ENCODE measurements around the gene CEP170B. TPM values are rescaled to one million over a fixed set of nuclear protein-coding genes. Genes with fewer than 3 reads are reported as not detected.
"Not testable (repeated sequence)": the region's sequence is repeated elsewhere in the genome, so short reads cannot be mapped to it uniquely, and the experiment has no call there.

CEP170B gene
- polyA plus RNA-seq, 12 donors: 1.4 to 15.4 (median 2.3) TPM; not detected in 1

DNA sequence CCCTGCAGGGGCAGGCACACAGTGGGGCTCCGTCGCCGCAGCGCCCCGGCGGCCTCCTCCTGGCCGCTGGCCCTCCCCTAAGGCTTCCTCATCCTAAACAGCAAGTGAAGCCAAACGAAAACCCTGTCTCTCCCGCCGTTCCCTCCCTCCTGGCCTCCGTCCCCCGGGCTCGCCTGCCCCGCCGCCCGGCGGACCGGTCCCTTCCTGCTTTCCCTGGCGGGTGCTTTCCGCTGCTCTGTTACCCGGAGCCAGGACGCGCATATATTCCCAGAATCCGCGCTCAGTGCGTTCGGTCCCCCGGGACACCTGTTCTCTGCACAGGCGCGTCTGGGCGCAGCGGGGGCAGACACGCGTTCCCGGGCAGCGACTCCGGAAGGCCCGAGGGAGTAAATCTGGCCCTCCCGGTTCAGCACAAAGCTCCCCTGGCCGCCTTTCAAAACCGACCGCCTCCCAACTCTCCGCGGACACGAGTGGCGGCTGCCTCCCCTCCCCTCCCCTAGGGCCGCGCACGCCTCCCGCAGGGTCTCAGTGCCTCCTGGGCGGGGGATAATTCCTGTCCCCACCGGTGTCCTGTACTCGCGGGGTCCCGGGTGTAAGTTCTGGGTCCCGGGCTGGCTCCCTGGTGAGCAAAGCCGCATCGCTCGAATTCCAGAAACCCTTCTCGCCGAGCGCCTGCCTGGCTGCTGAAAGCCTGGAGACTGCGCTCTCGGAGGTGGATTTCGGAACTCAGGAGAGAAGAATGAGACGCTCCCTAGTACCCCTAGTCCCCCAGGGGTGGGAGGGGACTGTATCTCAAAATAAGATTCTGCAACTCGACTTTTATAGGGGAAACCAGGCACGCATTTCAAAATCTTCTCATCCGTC is 21.4 kb upstream of the CEP170B start:
- no peak for DNase-seq

DNA sequence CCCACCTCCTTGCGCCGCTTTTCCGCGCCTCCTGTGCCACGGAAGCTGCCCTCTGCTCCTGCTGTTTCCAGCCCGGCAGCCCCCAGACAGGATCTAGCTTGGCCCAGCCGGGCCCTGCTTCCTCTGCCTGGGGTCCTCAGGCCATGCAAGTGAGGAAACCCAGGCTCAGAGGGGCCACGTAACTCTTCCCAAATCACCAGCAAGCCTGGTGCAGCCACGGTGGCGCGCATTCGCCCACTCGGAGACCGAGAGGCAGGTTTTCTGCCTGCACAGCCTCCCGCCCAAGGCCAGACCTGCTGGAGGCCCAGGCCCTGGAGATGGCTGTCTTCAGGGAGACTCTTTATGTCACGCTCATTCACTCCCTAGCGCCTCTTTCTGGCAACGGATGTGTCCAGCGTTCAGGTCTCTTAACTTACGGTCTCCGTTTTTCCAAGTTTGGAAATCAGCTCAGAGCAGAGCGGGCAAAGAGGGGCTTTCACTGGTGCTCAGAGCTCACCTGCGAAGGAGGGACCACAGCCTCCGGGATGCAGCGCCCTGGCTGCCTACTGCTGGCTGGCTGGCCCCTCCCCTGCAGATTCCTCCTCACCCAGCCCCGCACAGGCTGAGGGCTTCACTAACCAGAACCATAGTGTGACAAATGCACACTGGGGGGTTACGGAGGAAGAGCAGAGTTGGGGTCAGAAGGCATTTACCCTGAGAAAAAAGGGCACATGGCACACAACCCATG is 20.6 kb upstream of the CEP170B start:
- DNase-seq: no peak

DNA sequence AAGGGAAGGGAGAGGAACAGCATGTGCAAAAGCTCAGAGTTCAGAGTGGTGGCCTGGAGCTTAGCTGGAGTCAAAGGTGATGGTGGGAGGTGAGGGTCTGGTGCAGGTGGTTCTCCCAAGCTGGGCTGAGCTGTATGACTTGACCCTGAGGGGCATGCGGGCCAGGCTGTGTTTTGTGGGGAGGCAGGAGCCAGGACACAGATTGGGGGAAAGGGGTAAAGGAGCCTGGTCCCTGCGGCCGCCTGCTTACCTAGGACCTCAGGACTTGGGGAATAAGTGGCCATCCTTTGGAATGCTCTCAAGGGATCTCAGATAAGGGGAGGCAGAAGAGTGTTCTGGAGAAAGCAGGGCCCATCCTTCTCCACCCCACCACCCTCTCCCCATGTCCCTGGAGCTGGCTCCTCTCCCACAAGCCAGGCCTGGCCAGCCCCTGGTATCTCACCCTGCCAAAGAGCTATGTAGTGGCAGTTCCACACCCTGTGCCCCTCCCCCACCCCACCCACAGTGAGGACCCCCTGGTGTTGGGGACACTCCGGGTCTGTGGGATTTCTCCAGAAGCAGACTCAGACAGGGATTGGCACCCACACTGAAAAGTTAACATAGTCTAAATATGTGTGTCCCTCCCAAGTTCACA is 19.9 kb upstream of the CEP170B start:
- DNase-seq: no peak

DNA sequence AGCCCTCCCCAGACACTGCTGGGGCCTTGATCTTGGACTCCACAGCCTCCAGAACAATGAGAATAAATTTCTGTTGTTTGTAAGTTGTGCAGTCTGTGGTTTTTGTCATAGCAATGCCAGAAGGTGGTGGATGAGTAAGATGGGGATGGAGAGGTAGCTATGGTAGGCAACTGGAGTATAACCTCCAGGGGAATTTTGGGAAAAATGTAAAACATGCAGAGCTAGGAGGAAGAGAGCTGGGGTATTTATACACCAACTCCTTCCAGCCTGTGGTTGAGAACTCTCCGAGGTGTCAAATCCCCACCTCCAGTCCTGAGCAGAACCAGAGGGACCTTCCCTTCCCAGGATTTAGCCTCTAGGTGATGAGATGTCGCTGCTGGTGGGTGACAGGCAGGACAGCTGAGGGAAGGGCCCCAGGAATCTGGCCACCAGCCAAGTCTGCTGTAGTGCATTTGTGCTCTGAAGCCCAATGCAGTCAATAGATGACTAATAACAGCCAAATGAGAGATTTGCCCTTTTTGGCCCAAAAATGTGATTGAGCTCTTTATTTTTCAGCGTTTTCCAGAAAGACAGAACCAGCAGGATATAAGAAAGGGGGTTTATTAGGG is 19.1 kb upstream of the CEP170B start:
- no peak for DNase-seq

DNA sequence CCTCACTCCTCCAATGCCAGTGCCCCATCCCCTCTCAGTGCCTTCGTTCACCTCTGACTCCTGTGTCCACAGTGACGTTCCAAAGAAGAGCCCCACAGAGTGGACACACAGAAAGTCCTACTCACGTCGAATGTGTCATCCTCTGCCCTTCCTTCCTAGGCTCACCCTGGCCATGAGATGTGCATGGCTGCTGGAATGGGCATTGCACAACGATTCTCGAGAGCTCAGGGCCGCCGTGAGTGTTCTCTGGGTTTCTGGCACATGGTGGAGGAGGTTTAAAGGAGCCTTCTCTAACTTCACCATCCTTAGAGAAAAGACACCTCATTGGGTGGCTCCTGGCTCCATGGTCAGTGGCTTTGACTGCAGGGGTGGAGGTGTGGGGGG is 12.8 kb upstream of the CEP170B start:
- DNase-seq: no peak

DNA sequence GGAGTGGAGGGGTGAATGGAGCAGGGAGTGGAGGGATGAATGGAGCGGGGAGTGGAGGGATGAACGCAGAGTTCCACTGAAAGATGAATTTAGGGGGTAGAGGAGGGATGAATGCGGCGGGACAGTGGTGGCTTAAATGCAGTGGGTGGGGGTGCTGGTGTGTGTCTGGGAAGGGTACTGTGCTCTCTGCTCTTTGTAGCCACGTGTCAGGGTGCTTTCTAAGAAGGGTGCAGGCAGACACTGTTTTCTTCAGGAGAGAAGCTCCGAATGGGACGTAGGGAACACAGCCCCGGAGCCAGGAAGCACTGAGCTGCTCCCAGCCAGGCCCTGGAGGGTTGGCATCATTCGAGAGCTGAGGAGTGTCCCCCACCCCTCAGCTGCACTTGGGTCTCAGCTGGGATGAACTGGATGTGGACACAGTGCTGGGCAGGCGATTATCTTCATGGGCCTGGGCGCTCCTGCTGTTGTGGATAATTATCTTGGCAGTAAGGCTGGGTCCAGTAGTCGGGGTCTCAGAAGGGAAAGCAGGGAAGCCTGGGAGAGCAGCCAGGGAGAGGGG is 9.5 kb upstream of the CEP170B start:
- no peak for DNase-seq

DNA sequence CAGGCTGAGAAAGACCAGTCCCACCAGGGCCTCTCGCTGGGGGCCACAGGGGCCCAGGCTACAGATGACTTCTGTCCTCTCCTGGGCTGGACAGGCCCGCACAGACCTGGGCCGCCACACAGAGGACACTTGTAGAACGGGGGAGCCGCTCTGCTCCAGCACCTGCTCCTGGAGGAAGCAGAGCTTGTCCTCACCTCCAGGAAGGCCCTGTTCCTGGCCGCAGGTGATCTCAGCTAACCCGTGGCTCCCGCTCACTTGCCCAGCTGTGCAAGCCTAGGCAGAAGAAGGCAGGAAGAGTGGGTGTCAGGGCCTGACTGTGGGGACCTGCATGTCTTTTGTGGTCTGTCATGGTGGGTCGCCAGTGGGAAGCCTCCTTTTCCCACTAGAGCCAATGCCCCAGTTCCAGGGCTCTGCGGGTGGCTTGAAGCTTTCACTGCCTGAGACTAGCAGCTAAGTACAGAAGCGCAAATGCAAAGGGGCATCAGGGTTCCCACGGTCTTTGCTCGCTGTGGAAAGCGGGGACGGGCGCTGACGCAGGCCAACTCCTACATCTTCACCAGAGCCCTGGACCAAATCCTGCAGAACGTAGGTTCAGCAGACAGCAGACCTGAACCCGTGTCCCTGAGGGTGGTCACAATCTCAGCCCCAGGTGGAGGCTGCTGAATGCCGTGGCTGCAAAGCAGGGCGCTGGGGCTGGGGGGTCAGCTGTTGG is 8.8 kb upstream of the CEP170B start:
- no peak for DNase-seq

DNA sequence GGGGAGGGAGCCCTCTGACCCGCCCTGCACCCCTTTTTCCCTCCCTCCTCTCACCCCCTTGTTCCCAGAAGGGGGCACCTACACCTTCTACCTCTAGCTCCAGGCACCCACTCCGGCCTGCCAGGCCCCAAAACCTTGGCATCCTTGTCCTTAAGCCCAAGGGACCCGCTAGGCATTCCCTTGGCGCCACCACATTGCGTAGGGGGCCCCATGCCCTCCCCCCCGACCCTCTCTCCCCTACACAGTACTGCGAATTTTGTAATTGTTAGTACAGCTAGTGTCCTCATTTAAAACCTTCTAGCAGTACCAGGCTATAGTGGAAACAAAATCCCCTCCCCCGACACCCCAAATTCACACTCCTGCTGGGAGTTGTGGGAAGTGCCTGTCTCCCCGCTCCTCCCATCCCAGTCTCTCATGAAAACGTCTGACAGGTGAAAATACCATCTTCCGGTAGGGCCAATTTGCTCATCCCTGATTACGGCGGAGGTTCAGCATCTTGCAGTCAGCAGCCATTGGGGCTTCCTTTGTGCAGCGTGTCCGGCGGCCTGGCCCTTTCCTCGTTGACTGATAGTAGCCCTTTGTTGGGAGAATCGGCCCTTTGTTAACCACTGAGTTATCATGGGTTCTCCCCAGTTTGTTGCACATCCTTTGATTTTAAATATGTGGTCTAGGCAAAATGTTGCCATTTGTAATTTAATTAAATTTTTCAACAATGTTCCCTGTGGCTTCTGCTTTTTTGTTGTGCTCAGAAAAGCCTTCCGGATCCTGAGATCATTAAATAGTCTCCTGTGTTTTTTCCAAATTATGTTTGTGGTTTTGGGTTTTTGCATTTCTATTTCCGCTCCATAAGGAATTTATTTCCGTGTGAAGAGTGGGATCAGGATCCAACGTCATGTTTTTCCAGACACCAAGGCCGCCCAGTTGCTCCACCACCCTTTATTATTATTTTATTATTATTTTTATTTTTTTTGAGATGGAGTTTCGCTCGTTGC is 7.9 kb upstream of the CEP170B start:
- DNase-seq: no peak

DNA sequence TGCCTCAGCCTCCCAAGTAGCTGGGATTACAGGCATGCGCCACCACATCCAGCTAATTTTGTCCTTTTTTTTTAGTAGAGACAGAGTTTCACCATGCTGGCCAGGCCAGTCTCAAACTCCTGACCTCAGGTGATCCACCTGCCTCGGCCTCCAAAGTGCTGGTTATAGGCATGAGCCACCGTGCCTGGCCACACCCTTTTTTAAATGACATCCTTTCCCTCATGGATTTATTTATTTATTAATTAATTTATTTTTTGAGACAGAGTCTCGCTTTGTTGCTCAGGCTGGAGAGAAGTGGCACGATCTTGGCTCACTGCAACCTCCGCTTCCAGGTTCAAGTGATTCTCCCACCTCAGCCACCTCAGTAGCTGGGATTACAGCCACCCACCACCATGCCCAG is 7.1 kb upstream of the CEP170B start:
- not testable (repeated sequence) for DNase-seq

DNA sequence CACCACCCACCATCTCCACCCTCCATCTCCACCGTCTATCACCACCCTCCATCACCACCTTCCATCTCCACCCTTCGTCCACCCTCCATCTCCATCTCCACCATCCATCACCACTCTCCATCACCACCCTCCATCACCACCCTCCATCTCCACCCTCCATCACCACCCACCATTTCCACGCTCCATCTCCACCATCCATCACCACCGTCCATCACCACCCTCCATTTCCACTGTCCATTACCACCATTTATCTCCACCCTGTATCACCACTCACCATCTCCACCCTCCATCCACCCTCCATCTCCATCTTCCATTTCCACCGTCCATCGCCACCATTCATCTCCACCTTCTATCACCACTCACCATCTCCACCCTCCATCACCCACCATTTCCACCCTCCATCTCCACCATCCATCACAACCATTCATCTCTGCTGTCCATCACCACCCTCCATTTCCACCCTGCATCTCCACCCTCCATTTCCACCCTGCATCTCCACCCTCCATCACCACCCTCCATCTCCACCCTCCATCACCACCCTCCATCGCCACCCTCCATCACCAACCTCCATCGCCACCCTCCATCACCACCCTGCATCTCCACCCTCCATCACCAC is 6.1 kb upstream of the CEP170B start:
- no peak for DNase-seq

DNA sequence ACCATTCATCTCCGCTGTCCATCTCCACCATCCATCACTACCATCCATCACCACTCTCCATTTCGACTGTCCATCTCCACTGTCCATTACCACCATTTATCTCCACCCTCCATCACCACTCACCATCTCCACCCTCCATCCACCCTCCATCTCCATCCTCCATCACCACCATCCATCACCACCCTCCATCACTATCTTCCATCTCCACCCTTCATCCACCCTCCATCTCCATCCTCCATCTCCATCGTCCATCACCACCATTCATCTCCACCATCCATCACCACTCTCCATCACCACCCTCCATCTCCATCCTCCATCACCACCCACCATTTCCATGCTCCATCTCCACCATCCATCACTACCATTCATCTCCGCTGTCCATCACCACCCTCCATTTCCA is 5.2 kb upstream of the CEP170B start:
- DNase-seq: no peak

DNA sequence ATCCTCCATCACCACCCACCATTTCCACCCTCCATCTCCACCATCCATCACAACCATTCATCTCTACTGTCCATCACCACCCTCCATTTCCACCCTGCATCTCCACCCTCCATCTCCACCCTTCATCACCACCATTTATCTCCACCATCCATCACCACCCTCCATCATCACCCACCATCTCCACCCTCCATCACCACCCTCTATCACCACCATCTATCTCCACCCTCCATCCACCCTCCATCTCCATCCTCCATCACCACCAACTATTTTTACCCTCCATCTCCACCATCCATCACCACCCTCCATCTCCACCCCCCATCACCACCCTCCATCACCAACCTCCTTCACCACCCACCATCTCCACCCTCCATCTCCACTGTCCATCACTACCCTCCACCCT is 4.7 kb upstream of the CEP170B start:
- DNase-seq: no peak

DNA sequence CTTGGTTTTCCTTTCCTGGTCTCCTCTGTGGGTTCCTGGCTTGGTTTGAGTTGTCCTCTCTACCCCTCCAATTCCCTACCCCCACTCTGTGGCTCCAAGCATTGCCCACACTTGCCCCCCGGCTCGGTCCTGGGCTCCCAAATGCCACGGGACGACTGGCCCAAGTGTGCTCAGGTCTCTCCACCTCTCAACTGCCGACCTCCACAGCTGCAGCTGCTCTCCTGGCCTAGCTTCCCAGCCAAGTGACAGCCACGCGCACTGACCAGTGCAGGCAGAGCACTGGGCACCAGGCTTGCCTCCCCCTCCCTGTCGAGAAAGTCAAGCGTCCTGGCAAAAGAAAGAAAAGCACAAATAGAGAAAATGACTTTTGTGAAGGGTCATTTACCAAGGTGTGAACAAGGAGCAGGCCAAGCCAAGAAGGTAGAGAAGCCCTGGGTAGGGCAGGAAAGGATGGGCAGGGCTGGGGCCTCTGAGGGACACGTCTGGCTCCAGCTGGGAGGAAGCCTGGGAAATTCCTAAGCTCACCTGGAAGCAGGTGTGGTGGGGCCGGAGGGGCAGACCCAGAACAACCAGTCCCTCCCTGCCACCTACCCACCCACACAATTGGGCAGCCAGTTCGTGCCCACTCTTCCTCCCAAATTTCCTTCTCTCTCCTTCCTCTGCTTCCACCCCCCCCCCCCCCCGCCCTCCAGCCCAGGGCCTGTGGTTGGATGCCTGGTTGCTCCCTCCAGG is 1.8 kb upstream of the CEP170B start:
- no peak for DNase-seq

DNA sequence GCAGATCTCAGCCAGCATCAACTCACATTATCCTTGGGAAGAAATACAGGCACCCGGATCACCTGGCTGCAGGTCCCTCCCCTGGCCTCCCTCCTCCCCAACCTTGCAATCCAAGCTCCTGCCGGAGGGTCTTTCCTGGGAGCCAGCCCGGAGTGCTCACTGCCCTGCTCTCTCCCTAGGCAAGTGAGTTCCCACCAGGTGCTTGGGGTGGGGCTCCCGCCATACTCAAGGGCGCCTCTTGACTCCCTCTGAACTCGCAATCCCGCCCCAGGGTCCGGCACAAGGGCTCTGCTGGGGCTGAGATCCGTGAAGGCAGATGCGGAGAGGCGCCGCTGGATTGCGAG is 1.2 kb upstream of the CEP170B start:
- DNase-seq: no peak

DNA sequence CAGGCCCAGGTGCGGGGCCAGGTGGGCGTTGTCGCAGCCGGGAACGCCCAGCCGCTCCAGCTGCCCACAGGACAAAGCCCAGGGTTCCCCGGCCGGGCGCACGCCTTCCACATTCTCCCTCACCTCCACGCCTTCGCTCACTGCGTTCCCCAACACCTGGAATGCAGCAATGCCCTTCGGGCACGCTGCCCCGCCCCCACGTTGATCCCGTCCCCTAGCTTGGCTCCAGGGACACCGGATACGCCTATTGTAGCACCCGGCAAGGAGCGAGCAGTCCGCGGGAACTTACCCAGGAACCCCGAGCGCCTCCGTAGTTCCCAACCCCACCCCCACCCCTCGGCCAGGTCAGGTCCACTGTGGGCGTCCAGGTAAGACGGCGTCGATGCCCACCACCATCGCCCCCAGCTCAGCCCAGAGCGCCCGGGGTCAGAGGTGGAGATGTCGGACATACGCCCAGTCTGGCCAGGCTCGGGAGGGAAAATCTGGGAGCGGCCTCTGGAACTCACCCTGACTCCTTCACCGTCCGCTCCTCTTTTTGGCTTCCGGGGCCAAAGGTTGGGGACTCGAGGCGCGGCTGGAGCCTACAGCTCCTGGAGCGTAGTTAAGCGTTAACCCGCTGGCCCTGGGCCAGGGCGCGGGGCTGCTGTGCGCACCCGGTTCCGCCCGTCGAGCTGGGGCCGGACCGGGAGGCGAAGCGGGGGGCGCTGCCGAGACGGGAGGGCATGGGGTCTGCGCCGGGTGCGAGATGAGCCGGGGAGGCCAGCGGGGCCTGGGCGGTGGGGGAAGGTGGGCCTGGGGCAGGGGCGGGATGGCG is 594 bp upstream of the CEP170B start:
- DNase-seq: no peak

DNA sequence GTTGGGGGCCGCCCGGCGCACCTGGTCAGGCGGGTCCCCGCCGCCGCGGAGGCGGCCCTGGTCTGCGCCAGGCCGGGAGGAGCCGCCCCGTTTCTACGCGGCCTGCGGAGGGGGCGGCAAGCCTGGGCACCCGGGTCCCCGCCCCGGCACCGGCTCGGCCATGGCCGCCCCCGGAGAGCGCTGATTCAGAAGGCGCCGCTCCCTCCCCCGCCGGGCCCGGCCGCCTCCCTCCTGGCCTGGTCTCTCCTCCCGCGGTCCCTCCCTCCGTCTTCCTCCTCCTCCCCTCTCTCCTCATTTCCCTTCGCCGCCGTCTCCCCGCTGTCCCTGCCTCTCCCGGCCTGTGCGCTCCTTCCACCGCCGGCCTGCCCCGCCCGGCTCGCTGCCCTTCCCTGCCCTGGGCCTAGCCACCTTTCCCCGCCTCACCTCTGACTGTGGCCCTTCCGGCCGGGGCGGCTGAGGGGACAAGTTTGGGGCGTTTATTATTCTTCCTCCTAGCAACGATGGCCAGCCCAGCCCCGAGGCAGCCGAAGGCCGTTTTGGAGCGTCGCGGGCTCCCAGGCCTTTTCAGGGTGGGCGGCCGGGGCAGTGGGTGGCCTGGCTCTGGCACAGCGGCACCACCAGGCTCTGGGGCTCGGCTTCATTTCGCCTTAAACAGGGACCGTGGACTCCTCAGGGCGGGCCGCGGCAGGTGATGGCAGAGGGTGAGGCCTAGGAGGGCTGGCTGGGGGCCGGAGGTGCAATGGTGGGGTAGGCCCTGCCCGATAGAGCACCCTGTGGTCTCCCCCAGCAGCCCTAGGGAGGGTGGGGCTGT is 768 bp downstream of the CEP170B start:
- DNase-seq: peak; percentile 41

Measured in muscle of arm (tissue), 12 donors.